ENCODE results near the gene BUD23.

The BUD23 gene

DNA sequence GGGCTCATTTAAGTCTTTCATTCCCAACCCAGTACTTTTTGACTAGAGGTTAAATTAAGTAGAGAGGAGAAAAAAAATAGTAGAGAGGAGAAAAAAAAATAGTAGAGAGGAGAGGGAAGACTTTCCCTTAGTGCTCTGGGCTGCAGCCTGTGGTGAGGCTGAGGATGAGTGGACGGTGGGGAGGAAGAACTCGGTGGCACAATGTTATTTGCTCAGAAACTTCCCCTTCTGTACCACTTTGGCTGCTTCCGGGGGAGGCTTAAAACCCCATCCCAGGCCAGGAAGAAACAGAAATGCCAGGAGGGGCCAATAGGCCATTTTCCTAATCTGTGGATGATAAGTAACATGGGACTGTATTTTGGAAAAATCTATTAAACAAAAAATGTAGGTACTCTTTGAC, 44.5 kb upstream of the BUD23 start:
- Histone ChIP-seq H3K4me1 (ENCODE audit: insufficient read depth, low read length) (no peaks in the 10 kb centered on the region), H3K27ac (ENCODE audit: low read length) (no peak overlapping the region), H3K27me3 (ENCODE audit: insufficient read depth, low read length, poor library complexity) (no peaks in the 10 kb centered on the region), H3K9ac (ENCODE audit: low read depth, low read length) (no peak overlapping the region), H3K79me2 (ENCODE audit: insufficient read depth, low read length) (no peaks in the 10 kb centered on the region), H2AFZ (ENCODE audit: low read depth, low read length) (no peak overlapping the region), H3K36me3 (ENCODE audit: insufficient read depth, low read length) (no peaks in the 10 kb centered on the region), H4K20me1 (ENCODE audit: insufficient read depth, low read length) (no peaks in the 10 kb centered on the region), H3K4me2 (ENCODE audit: insufficient read depth, low read length) (no peak overlapping the region), H3K4me3 (ENCODE audit: low read depth in 1 of 2, low read length in 2 of 2) (no peak overlapping the region), H3K9me3 (ENCODE audit: insufficient read depth, low read length, severe bottlenecking) (peaks cover 6% of the 10 kb centered on the region)
- ATAC-seq (ENCODE audit: insufficient read depth, low read depth) (no peak), DNase-seq (no peak)
- TF ChIP-seq, protein P1, sequence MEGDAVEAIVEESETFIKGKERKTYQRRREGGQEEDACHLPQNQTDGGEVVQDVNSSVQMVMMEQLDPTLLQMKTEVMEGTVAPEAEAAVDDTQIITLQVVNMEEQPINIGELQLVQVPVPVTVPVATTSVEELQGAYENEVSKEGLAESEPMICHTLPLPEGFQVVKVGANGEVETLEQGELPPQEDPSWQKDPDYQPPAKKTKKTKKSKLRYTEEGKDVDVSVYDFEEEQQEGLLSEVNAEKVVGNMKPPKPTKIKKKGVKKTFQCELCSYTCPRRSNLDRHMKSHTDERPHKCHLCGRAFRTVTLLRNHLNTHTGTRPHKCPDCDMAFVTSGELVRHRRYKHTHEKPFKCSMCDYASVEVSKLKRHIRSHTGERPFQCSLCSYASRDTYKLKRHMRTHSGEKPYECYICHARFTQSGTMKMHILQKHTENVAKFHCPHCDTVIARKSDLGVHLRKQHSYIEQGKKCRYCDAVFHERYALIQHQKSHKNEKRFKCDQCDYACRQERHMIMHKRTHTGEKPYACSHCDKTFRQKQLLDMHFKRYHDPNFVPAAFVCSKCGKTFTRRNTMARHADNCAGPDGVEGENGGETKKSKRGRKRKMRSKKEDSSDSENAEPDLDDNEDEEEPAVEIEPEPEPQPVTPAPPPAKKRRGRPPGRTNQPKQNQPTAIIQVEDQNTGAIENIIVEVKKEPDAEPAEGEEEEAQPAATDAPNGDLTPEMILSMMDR (IDR thresholded peaks at IDR 0.05; ENCODE audit: borderline replicate concordance, extremely low read depth, low read length, poor library complexity, severe bottlenecking): no peak
- TF ChIP-seq EZH2 (IDR thresholded peaks at IDR 0.05; ENCODE audit: borderline replicate concordance, low read depth, low read length, severe bottlenecking): no peak

GRCh38 chr7:73642834-73643233, 40.6 kb upstream of the BUD23 start:
- Histone ChIP-seq H3K27me3 (ENCODE audit: insufficient read depth, low read length, poor library complexity) (peaks cover 9% of the 10 kb centered on the region), H3K79me2 (ENCODE audit: insufficient read depth, low read length) (no peaks in the 10 kb centered on the region), H3K4me3 (ENCODE audit: low read depth in 1 of 2, low read length in 2 of 2) (no peak overlapping the region), H3K9ac (ENCODE audit: low read depth, low read length) (no peak overlapping the region), H2AFZ (ENCODE audit: low read depth, low read length) (no peak overlapping the region), H3K4me1 (ENCODE audit: insufficient read depth, low read length) (no peaks in the 10 kb centered on the region), H3K4me2 (ENCODE audit: insufficient read depth, low read length) (no peak overlapping the region), H4K20me1 (ENCODE audit: insufficient read depth, low read length) (no peaks in the 10 kb centered on the region; the same call in 1 of the 2 replicates), H3K36me3 (ENCODE audit: insufficient read depth, low read length) (no peaks in the 10 kb centered on the region), H3K9me3 (ENCODE audit: insufficient read depth, low read length, severe bottlenecking) (peaks cover 6% of the 10 kb centered on the region), H3K27ac (ENCODE audit: low read length) (no peak overlapping the region)
- ATAC-seq (ENCODE audit: insufficient read depth, low read depth) (no peak), DNase-seq (no peak)
- no peak for TF ChIP-seq EZH2 (IDR thresholded peaks at IDR 0.05; ENCODE audit: borderline replicate concordance, low read depth, low read length, severe bottlenecking)
- TF ChIP-seq, protein P1 (IDR thresholded peaks at IDR 0.05; ENCODE audit: borderline replicate concordance, extremely low read depth, low read length, poor library complexity, severe bottlenecking): no peak

DNA sequence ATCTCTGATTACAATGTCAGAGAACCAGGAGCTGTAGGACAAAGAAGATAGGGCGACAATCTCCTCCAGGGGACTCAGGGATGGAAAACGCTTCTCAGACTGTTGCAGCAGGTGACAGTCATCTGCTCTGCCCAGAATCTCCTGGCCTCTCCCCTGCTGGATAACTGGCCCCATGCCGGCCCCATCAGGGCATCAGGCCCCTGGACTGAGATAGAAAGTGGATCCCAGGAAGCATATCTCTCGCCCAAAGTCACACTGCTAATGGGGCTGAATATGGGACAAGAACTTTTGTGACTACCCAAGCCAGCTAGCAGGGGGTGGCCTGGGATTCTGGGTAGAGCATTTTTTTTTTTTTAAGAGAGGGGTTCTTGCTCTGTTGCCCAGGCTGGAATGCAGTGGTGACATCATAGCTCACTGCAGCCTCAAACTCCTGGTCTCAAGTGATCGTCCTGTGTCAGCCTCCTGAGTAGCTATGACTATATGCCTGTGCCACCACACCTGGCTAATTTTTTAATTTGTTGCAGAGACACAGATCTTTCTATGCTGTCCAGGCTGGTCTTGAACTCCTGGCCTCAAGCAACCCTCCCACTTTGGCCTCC, 38.6 kb upstream of the BUD23 start:
- peaks cover 9% of the 10 kb centered on the region for H3K27me3 ChIP-seq (ENCODE audit: insufficient read depth, low read length, poor library complexity)
- H3K4me3 ChIP-seq (ENCODE audit: low read depth in 1 of 2, low read length in 2 of 2): no peak overlapping the region
- no peak overlapping the region for H3K4me2 ChIP-seq (ENCODE audit: insufficient read depth, low read length)
- H4K20me1 ChIP-seq (ENCODE audit: insufficient read depth, low read length): no peaks in the 10 kb centered on the region; the same call in 1 of the 2 replicates
- H3K36me3 ChIP-seq (ENCODE audit: insufficient read depth, low read length): no peaks in the 10 kb centered on the region
- no peaks in the 10 kb centered on the region for H3K4me1 ChIP-seq (ENCODE audit: insufficient read depth, low read length)
- TF ChIP-seq, protein P1 (IDR thresholded peaks at IDR 0.05; ENCODE audit: borderline replicate concordance, extremely low read depth, low read length, poor library complexity, severe bottlenecking): no peak
- no peak for TF ChIP-seq EZH2 (IDR thresholded peaks at IDR 0.05; ENCODE audit: borderline replicate concordance, low read depth, low read length, severe bottlenecking)
- H3K79me2 ChIP-seq (ENCODE audit: insufficient read depth, low read length): no peaks in the 10 kb centered on the region
- no peak overlapping the region for H3K27ac ChIP-seq (ENCODE audit: low read length)
- H3K9me3 ChIP-seq (ENCODE audit: insufficient read depth, low read length, severe bottlenecking): peaks cover 6% of the 10 kb centered on the region
- ATAC-seq (ENCODE audit: insufficient read depth, low read depth) (no peak), DNase-seq (no peak)
- no peak overlapping the region for H3K9ac ChIP-seq (ENCODE audit: low read depth, low read length)
- H2AFZ ChIP-seq (ENCODE audit: low read depth, low read length): no peak overlapping the region

Measured in DND-41 (cell line).